ENCODE results near the gene SOWAHC.
A peak's percentile ranks its signal among the peaks of the same experiment; 100 is the strongest.

Gene SOWAHC

GRCh38 chr2:109602617-109603188 lies 11.5 kb upstream of the SOWAHC start:
- DNase-seq: no peak
- Histone ChIP-seq H3K4me3 (ENCODE audit: low read depth, low read length) (no peak overlapping the region), H3K9me3 (no peaks in the 10 kb centered on the region), H3K27me3 (no peaks in the 10 kb centered on the region), H3K4me1 (no peaks in the 10 kb centered on the region), H3K36me3 (no peaks in the 10 kb centered on the region)
- no peak for TF ChIP-seq CTCF (IDR thresholded peaks at IDR 0.05; ENCODE audit: low read depth, low read length)

GRCh38 chr2:109604597-109604996 lies 9.6 kb upstream of the SOWAHC start:
- DNase-seq: no peak

GRCh38 chr2:109607766-109608165 lies 6.4 kb upstream of the SOWAHC start:
- Histone ChIP-seq H3K4me1 (no peaks in the 10 kb centered on the region), H3K27me3 (peaks cover under 1% of the 10 kb centered on the region), H3K4me3 (ENCODE audit: low read depth, low read length) (no peak overlapping the region), H3K36me3 (no peaks in the 10 kb centered on the region), H3K9me3 (no peaks in the 10 kb centered on the region)
- no peak for TF ChIP-seq CTCF (IDR thresholded peaks at IDR 0.05; ENCODE audit: low read depth, low read length)
- DNase-seq: no peak

More at GRCh38 chr2:109604597-109604996, 9.6 kb upstream of the SOWAHC start:
- H3K4me1 ChIP-seq: no peaks in the 10 kb centered on the region
- H3K9me3 ChIP-seq: no peaks in the 10 kb centered on the region
- H3K36me3 ChIP-seq: no peaks in the 10 kb centered on the region
- H3K27me3 ChIP-seq: no peaks in the 10 kb centered on the region
- TF ChIP-seq CTCF (IDR thresholded peaks at IDR 0.05; ENCODE audit: low read depth, low read length): no peak
- no peak overlapping the region for H3K4me3 ChIP-seq (ENCODE audit: low read depth, low read length)

DNA sequence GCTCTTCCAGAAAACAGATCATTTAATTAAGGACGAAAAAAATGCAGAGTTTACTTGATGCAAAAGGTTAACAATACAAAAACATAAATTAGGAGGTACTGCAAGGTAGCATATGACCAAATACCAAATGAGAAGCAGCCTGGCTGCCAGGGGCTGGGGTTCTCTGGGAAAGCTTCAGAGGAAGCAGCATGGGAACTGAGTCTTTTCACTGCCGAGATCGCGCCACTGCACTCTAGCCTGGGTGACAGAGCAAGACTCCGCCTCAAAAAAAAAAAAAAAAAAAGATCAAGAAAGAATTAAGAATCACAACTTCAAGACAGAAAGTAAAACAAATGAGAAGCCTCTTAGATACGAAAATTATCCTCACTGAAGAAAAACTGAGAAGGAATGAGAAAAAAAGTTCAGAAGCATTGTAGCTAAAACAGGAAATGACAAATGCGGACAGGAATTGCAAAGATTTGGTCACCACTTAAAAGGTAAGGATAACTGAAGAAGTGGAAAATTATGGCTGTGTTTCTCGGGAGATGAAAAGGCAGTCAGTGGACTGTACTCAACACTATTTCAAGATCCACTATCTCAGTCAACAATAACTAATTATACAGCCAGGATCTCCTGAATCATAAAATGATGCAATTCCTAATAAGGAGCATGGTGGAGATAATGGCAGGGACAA lies 4.7 kb upstream of the SOWAHC start:
- TF ChIP-seq CTCF (IDR thresholded peaks at IDR 0.05; ENCODE audit: low read depth, low read length): no peak
- Histone ChIP-seq H3K9me3 (no peaks in the 10 kb centered on the region), H3K4me3 (ENCODE audit: low read depth, low read length) (peak overlapping the region; percentile 26), H3K4me1 (no peaks in the 10 kb centered on the region), H3K36me3 (no peaks in the 10 kb centered on the region), H3K27me3 (peaks cover 10% of the 10 kb centered on the region)
- no peak for DNase-seq

GRCh38 chr2:109611467-109612095 lies 2.6 kb upstream of the SOWAHC start:
- no peak for DNase-seq
- Histone ChIP-seq H3K4me1 (no peaks in the 10 kb centered on the region), H3K27me3 (peaks cover 10% of the 10 kb centered on the region), H3K9me3 (no peaks in the 10 kb centered on the region), H3K36me3 (no peaks in the 10 kb centered on the region), H3K4me3 (ENCODE audit: low read depth, low read length) (no peak overlapping the region)
- no peak for TF ChIP-seq CTCF (IDR thresholded peaks at IDR 0.05; ENCODE audit: low read depth, low read length)

All from BE2C (cell line).